ENCODE results near the gene TFB1M. TPM values are rescaled to one million over a fixed set of nuclear protein-coding genes. Genes with fewer than 3 reads are reported as not detected.

TFB1M gene
- total and polyA plus RNA-seq, 4 donors, result 9.7 to 27.9 (median 19.0) TPM

- H3K4me3 ChIP-seq, result no peak overlapping the region
- no peak overlapping the region for H3K9ac ChIP-seq (ENCODE audit: insufficient read depth in 1 of 2, low read length in 2 of 2)
- no peak for ATAC-seq (ENCODE audit: insufficient read depth, low FRiP score)
Measured at GRCh38 chr6:155352811-155353210, 38.5 kb upstream of the TFB1M start.

GRCh38 chr6:155352130-155352420 is 37.8 kb upstream of the TFB1M start:
- DNase-seq (no peak), ATAC-seq (ENCODE audit: insufficient read depth, low FRiP score) (no peak)
- H3K4me1 ChIP-seq (ENCODE audit: control insufficient read depth in 5 of 5, insufficient read depth in 5 of 5, low read length in 5 of 5), result no peaks in the 10 kb centered on the region
- H3K27me3 ChIP-seq (ENCODE audit: control insufficient read depth in 3 of 3, insufficient read depth in 3 of 3, low read length in 2 of 3), result no peaks in the 10 kb centered on the region
- no peak overlapping the region for H3K27ac ChIP-seq (ENCODE audit: low read depth in 1 of 2, low read length in 1 of 2)
- H3K9ac ChIP-seq (ENCODE audit: insufficient read depth in 1 of 2, low read length in 2 of 2), result no peak overlapping the region
- peaks cover 0 to 15% (median 6%) of the 10 kb centered on the region in 4 donors for H3K9me3 ChIP-seq (ENCODE audit: control insufficient read depth in 4 of 4, insufficient read depth in 3 of 4, low read length in 3 of 4)
- H3K4me3 ChIP-seq, result no peak overlapping the region
- no peaks in the 10 kb centered on the region for H3K36me3 ChIP-seq (ENCODE audit: control insufficient read depth in 4 of 4, insufficient read depth in 4 of 4, low read length in 4 of 4)
- TF ChIP-seq CTCF (IDR thresholded peaks at IDR 0.05; ENCODE audit: control extremely low read depth, extremely low read depth), result no peak
- 90 to 92% methylated on average over 4 of the region's 4 CpGs for WGBS, 2 donors

More at GRCh38 chr6:155352811-155353210, 38.5 kb upstream of the TFB1M start:
- no peaks in the 10 kb centered on the region for H3K27me3 ChIP-seq (ENCODE audit: control insufficient read depth in 3 of 3, insufficient read depth in 3 of 3, low read length in 2 of 3)
- H3K4me1 ChIP-seq (ENCODE audit: control insufficient read depth in 5 of 5, insufficient read depth in 5 of 5, low read length in 5 of 5), result no peaks in the 10 kb centered on the region
- H3K36me3 ChIP-seq (ENCODE audit: control insufficient read depth in 4 of 4, insufficient read depth in 4 of 4, low read length in 4 of 4), result no peaks in the 10 kb centered on the region
- peaks cover 0 to 10% (median 4%) of the 10 kb centered on the region in 4 donors for H3K9me3 ChIP-seq (ENCODE audit: control insufficient read depth in 4 of 4, insufficient read depth in 3 of 4, low read length in 3 of 4)
- no peak for DNase-seq
- no peak overlapping the region for H3K27ac ChIP-seq (ENCODE audit: low read depth in 1 of 2, low read length in 1 of 2)
- TF ChIP-seq CTCF (IDR thresholded peaks at IDR 0.05; ENCODE audit: control extremely low read depth, extremely low read depth), result no peak

GRCh38 chr6:155351273-155352129 is 37.2 kb upstream of the TFB1M start:
- no peak for ATAC-seq (ENCODE audit: insufficient read depth, low FRiP score)
- no peaks in the 10 kb centered on the region for H3K27me3 ChIP-seq (ENCODE audit: control insufficient read depth in 3 of 3, insufficient read depth in 3 of 3, low read length in 2 of 3)

More at GRCh38 chr6:155351273-155352129, 37.2 kb upstream of the TFB1M start:
- no peak for DNase-seq
- no peaks in the 10 kb centered on the region for H3K36me3 ChIP-seq (ENCODE audit: control insufficient read depth in 4 of 4, insufficient read depth in 4 of 4, low read length in 4 of 4)
- TF ChIP-seq CTCF (IDR thresholded peaks at IDR 0.05; ENCODE audit: control extremely low read depth, extremely low read depth), result no peak
- 92 to 93% methylated on average over 5 of the region's 5 CpGs for WGBS, 2 donors
- no peak overlapping the region for H3K27ac ChIP-seq (ENCODE audit: low read depth in 1 of 2, low read length in 1 of 2)
- no peak overlapping the region for H3K9ac ChIP-seq (ENCODE audit: insufficient read depth in 1 of 2, low read length in 2 of 2)
- no peaks in the 10 kb centered on the region for H3K4me1 ChIP-seq (ENCODE audit: control insufficient read depth in 5 of 5, insufficient read depth in 5 of 5, low read length in 5 of 5)
- H3K4me3 ChIP-seq, result no peak overlapping the region
- H3K9me3 ChIP-seq (ENCODE audit: control insufficient read depth in 4 of 4, insufficient read depth in 3 of 4, low read length in 3 of 4), result peaks cover 0 to 15% (median 7%) of the 10 kb centered on the region in 4 donors

All from lung (tissue), 12 donors.